Measurements from ENCODE around the gene ACVR1.

Gene ACVR1

GRCh38 chr2:157849591-157849990 is 26.5 kb downstream of the ACVR1 start:
- TF ChIP-seq CTCF (conservative IDR thresholded peaks at IDR 0.05; ENCODE audit: low read depth, low read length) = no peak
- DNase-seq (ENCODE audit: low read depth) = peak; percentile 46
- no peak overlapping the region for H3K4me3 ChIP-seq (ENCODE audit: low read depth, low read length)

GRCh38 chr2:157848213-157848612 is 27.9 kb downstream of the ACVR1 start:
- no peak for TF ChIP-seq CTCF (conservative IDR thresholded peaks at IDR 0.05; ENCODE audit: low read depth, low read length)
- DNase-seq (ENCODE audit: low read depth) = no peak
- H3K4me3 ChIP-seq (ENCODE audit: low read depth, low read length) = no peak overlapping the region

- TF ChIP-seq CTCF (conservative IDR thresholded peaks at IDR 0.05; ENCODE audit: low read depth, low read length) = no peak
- DNase-seq (ENCODE audit: low read depth) = no peak
These were observed 31.0 kb downstream of the ACVR1 start for GRCh38 chr2:157845081-157845480.

GRCh38 chr2:157843935-157844334 is 32.2 kb downstream of the ACVR1 start:
- no peak for TF ChIP-seq CTCF (conservative IDR thresholded peaks at IDR 0.05; ENCODE audit: low read depth, low read length)

More at GRCh38 chr2:157845081-157845480, 31.0 kb downstream of the ACVR1 start:
- no peak overlapping the region for H3K4me3 ChIP-seq (ENCODE audit: low read depth, low read length)

GRCh38 chr2:157843081-157843480 is 33.0 kb downstream of the ACVR1 start:
- no peak for DNase-seq (ENCODE audit: low read depth)
- H3K4me3 ChIP-seq (ENCODE audit: low read depth, low read length) = no peak overlapping the region

More at GRCh38 chr2:157843935-157844334, 32.2 kb downstream of the ACVR1 start:
- peak; percentile 47 for DNase-seq (ENCODE audit: low read depth)
- no peak overlapping the region for H3K4me3 ChIP-seq (ENCODE audit: low read depth, low read length)

GRCh38 chr2:157842106-157842879 is 33.8 kb downstream of the ACVR1 start:
- TF ChIP-seq CTCF (conservative IDR thresholded peaks at IDR 0.05; ENCODE audit: low read depth, low read length) = no peak
- DNase-seq (ENCODE audit: low read depth) = peak; percentile 50
- H3K4me3 ChIP-seq (ENCODE audit: low read depth, low read length) = no peak overlapping the region

More at GRCh38 chr2:157843081-157843480, 33.0 kb downstream of the ACVR1 start:
- no peak for TF ChIP-seq CTCF (conservative IDR thresholded peaks at IDR 0.05; ENCODE audit: low read depth, low read length)

GRCh38 chr2:157841485-157841884 is 34.6 kb downstream of the ACVR1 start:
- DNase-seq (ENCODE audit: low read depth) = no peak
- H3K4me3 ChIP-seq (ENCODE audit: low read depth, low read length) = no peak overlapping the region
- no peak for TF ChIP-seq CTCF (conservative IDR thresholded peaks at IDR 0.05; ENCODE audit: low read depth, low read length)
